GM12874 (cell line): ENCODE data around the gene RNF152.

ENCODE experiments used
- CTCF ChIP-seq: IDR thresholded peaks from 2 replicates; pipeline ENCODE4 v1.5.1; 2011; ENCODE audit warnings: low read depth, mild to moderate bottlenecking, control low read depth, low read length, moderate library complexity; ENCODE audit not compliant: insufficient read depth

RNF152 gene

GRCh38 chr18:61883547-61883946, 9.3 kb downstream of the RNF152 start:
- TF ChIP-seq CTCF, result no peak

- no peak for TF ChIP-seq CTCF
Observed at GRCh38 chr18:61882296-61883004, 10.4 kb downstream of the RNF152 start.

- TF ChIP-seq CTCF, result no peak
Observed at GRCh38 chr18:61876899-61877298, 15.9 kb downstream of the RNF152 start.

- no peak for TF ChIP-seq CTCF
Observed at GRCh38 chr18:61870151-61870550, 22.7 kb downstream of the RNF152 start.

GRCh38 chr18:61869636-61870035, 23.2 kb downstream of the RNF152 start:
- TF ChIP-seq CTCF, result no peak

- no peak for TF ChIP-seq CTCF
Observed at GRCh38 chr18:61865466-61866175, 27.2 kb downstream of the RNF152 start.

- no peak for TF ChIP-seq CTCF
Observed at GRCh38 chr18:61861372-61861771, 31.4 kb downstream of the RNF152 start.
